Panc1 (cell line): ENCODE measurements around the gene IGF2R. TPM values are rescaled to one million over a fixed set of nuclear protein-coding genes. Genes with fewer than 3 reads are reported as not detected.
A peak's percentile ranks its signal among the peaks of the same experiment; 100 is the strongest.

Source experiments
- ATAC-seq: fragments of 200-7000 bp; cut with Tn5 transposase; 2 replicates; pipeline ENCODE4 v1.9.1; 2020; ENCODE audit warnings: mild to moderate bottlenecking, moderate library complexity
- BruUV-seq: library from RNA; stranded (reverse); fragments of 400-500 nt; replicated peaks from 2 replicates; lab custom pipeline; 2021; lab: Mats Ljungman, UMichigan
- CTCF ChIA-PET: fragments of 300-600 bp; sonication (Branson Sonifier 250); formaldehyde crosslinking; loops from one replicate; lab custom pipeline; 2022; ENCODE audit warnings: antibody characterized with exemption; lab: Charles Lee
- POLR2A ChIA-PET: fragments of 300-600 bp; sonication (Branson Sonifier 250); formaldehyde crosslinking; loops from one replicate; lab custom pipeline; 2022; ENCODE audit warnings: antibody characterized with exemption; lab: Charles Lee
- DNase-seq: peaks from one replicate; pipeline ENCODE4 v3.0.0-alpha.2; 2010; ENCODE audit warnings: low read depth, low spot score
- H3K27ac ChIP-seq: 2 replicates; pipeline ENCODE4 v1.5.1; 2011; ENCODE audit warnings: mild to moderate bottlenecking, low read length, inconsistent platforms
- H3K27me3 ChIP-seq: fragments of 200-500 bp; sonication (Bioruptor generic); 2 replicates; pipeline ENCODE4 v1.6.0; 2014; ENCODE audit warnings: low read length, inconsistent platforms; ENCODE audit not compliant: control insufficient read depth, insufficient read depth
- H3K36me3 ChIP-seq: fragments of 200-500 bp; sonication (Bioruptor generic); 2 replicates; pipeline ENCODE4 v1.5.1; 2014; ENCODE audit warnings: inconsistent platforms, mild to moderate bottlenecking, low read length, moderate library complexity; ENCODE audit not compliant: control insufficient read depth, insufficient read depth
- H3K4me1 ChIP-seq: 2 replicates; pipeline ENCODE4 v1.5.1; 2011; ENCODE audit warnings: inconsistent platforms, mild to moderate bottlenecking, low read length, moderate library complexity; ENCODE audit not compliant: control insufficient read depth, insufficient read depth
- H3K4me3 ChIP-seq, 2 experiments: 2 replicates each; pipeline ENCODE4 v1.5.1; 2011 to 2012; ENCODE audit warnings: low read depth in 2 of 2, low read length in 2 of 2, mild to moderate bottlenecking in 2 of 2, inconsistent platforms in 1 of 2, moderate library complexity in 1 of 2
- H3K9me3 ChIP-seq: fragments of 200-500 bp; sonication (Bioruptor generic); 2 replicates; pipeline ENCODE4 v1.5.1; 2014; ENCODE audit warnings: low read depth, mild to moderate bottlenecking, inconsistent platforms, low read length, moderate library complexity; ENCODE audit not compliant: control insufficient read depth, insufficient read depth
- POLR2AphosphoS5 ChIP-seq: IDR thresholded peaks from 2 replicates; pipeline ENCODE4 v1.6.1; 2012; ENCODE audit warnings: mild to moderate bottlenecking, low read depth, low read length, moderate library complexity
- SIN3A ChIP-seq: IDR thresholded peaks from 2 replicates; pipeline ENCODE4 v1.6.1; 2012; ENCODE audit warnings: low read depth, mild to moderate bottlenecking, low read length, moderate library complexity, borderline replicate concordance; ENCODE audit not compliant: insufficient read depth
- TCF7L2 ChIP-seq: IDR thresholded peaks from 2 replicates; pipeline ENCODE4 v1.6.1; 2011; ENCODE audit warnings: mild to moderate bottlenecking, low read depth, low read length, inconsistent platforms
- in situ Hi-C: cut with HindIII; loops from 2 replicates; pipeline ENCODE4 v1.10.0; 2016; ENCODE audit warnings: low sequenced_read_pairs, low pct_unique_long_range_greater_than_20kb
- intact Hi-C: fragments of 100-400 bp; cut with micrococcal nuclease; formaldehyde crosslinking; loops from one replicate; pipeline ENCODE4 v1.10.0; 2022; ENCODE audit not compliant: unreplicated experiment
- total RNA-seq: library from RNA; stranded (reverse); gene quantifications from one replicate; pipeline ENCODE4 v1.2.1, GENCODE V29; 2021; ENCODE audit not compliant: unreplicated experiment
- TF ChIP-seq, protein P1 (sequence below), 2 experiments: IDR thresholded peaks; 2 replicates each; pipeline ENCODE4 v1.6.1; 2011 to 2012; ENCODE audit warnings: low read depth in 2 of 2, control low read depth in 1 of 2, low read length in 1 of 2, mild to moderate bottlenecking in 1 of 2, moderate library complexity in 1 of 2; ENCODE audit not compliant: insufficient read depth in 1 of 2
- TF ChIP-seq, protein P2 (sequence below): fragments of 450-650 bp; IDR thresholded peaks from 2 replicates; pipeline ENCODE4 v1.5.1; 2017; ENCODE audit warnings: mild to moderate bottlenecking

The IGF2R gene
- total RNA-seq, 1 experiment from 2014 or later, result 163 TPM

DNA sequence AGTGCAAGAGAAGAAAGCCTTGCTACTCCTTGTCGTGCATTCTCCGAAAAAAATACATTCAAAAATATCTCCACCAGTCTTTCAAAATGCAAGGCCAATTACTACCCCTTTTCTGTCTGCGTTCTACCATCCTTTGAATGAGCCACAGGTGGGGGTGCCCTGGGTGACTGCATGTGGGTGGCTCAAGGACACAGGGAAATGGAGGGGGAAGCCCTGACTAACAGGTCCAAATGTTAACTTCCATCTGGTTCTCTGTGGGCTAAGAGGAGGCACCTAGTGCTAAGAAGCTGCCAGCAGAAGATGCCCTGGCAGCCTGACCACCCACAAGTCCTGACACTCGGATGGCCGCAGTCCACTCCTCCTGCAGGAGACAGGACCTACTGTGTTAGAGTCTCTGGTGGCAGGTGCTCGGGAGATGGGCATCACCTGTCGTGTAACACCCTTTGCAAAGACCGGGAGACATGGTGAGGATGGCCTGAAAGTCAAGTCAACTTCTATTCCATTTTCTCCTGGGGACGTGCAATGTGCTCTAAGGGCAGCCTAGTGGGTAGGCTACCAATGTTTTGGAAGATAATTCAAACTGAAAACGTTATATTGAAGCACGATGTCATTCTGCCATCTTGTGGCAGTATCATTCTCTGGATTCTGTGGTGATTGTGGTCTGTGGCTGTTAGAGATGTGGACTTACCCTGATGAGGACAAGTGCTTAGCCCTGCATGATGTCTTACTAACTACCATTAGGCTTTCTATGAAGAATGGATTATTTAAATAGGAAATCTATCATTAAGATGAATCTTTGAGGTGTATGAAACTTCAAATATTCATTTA lies 27.4 kb upstream of the IGF2R start:
- CTCF ChIA-PET, result no interaction called here
- intact Hi-C loops (loop anchor here (1.0 kb wide), 1 partner anchor 78 kb away; no protein-coding TSS in a partner anchor), in situ Hi-C loops (no loop called here)
- POLR2A ChIA-PET, result no interaction called here
- Histone ChIP-seq H3K36me3 (no peaks in the 10 kb centered on the region), H3K9me3 (peaks cover 6% of the 10 kb centered on the region; the same call in 1 of the 2 replicates), H3K4me1 (no peaks in the 10 kb centered on the region), H3K27me3 (no peaks in the 10 kb centered on the region), H3K27ac (no peak overlapping the region), H3K4me3 (no peak overlapping the region)
- TF ChIP-seq, protein P1, sequence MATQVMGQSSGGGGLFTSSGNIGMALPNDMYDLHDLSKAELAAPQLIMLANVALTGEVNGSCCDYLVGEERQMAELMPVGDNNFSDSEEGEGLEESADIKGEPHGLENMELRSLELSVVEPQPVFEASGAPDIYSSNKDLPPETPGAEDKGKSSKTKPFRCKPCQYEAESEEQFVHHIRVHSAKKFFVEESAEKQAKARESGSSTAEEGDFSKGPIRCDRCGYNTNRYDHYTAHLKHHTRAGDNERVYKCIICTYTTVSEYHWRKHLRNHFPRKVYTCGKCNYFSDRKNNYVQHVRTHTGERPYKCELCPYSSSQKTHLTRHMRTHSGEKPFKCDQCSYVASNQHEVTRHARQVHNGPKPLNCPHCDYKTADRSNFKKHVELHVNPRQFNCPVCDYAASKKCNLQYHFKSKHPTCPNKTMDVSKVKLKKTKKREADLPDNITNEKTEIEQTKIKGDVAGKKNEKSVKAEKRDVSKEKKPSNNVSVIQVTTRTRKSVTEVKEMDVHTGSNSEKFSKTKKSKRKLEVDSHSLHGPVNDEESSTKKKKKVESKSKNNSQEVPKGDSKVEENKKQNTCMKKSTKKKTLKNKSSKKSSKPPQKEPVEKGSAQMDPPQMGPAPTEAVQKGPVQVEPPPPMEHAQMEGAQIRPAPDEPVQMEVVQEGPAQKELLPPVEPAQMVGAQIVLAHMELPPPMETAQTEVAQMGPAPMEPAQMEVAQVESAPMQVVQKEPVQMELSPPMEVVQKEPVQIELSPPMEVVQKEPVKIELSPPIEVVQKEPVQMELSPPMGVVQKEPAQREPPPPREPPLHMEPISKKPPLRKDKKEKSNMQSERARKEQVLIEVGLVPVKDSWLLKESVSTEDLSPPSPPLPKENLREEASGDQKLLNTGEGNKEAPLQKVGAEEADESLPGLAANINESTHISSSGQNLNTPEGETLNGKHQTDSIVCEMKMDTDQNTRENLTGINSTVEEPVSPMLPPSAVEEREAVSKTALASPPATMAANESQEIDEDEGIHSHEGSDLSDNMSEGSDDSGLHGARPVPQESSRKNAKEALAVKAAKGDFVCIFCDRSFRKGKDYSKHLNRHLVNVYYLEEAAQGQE (IDR thresholded peaks at IDR 0.05; ENCODE audit: insufficient read depth in 1 of 2, low read depth in 2 of 2, low read length in 1 of 2), result no peak
- TF ChIP-seq, protein P2, sequence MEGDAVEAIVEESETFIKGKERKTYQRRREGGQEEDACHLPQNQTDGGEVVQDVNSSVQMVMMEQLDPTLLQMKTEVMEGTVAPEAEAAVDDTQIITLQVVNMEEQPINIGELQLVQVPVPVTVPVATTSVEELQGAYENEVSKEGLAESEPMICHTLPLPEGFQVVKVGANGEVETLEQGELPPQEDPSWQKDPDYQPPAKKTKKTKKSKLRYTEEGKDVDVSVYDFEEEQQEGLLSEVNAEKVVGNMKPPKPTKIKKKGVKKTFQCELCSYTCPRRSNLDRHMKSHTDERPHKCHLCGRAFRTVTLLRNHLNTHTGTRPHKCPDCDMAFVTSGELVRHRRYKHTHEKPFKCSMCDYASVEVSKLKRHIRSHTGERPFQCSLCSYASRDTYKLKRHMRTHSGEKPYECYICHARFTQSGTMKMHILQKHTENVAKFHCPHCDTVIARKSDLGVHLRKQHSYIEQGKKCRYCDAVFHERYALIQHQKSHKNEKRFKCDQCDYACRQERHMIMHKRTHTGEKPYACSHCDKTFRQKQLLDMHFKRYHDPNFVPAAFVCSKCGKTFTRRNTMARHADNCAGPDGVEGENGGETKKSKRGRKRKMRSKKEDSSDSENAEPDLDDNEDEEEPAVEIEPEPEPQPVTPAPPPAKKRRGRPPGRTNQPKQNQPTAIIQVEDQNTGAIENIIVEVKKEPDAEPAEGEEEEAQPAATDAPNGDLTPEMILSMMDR, result peak; percentile 65
- TF ChIP-seq POLR2AphosphoS5, result no peak
- DNase-seq (peak; percentile 27), ATAC-seq (peak; percentile 92)
- BruUV-seq, result no TSS peak

DNA sequence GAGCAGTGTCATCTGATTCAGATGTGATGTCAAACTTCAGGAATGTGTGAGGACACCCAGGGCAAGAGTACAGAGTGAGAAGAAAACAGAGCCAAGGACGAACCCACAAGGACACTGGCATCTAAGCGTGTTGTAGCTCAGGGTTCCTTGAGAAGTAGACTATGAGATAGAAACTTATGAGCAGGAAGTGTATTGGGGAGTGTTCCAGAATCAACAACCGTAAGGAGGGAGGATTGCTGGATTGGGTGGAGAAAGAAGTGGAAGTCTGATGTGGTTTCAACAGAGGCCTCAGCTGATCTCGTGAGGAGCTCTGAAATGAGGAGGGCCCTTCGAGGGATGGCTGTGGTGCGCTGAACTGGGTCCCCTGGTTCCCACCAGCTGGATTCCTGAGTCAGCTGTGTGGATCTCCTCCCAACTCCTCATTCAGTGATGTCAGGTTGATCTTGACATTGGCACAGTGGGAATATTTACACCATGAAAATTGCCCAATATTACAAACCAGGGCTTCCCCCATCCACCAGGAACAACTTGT lies 25.7 kb upstream of the IGF2R start:
- DNase-seq (no peak), ATAC-seq (no peak)
- no peak overlapping the region for H3K4me3 ChIP-seq
- no peak for TF ChIP-seq POLR2AphosphoS5
- TF ChIP-seq, protein P2, result no peak
- TF ChIP-seq, protein P1 (IDR thresholded peaks at IDR 0.05; ENCODE audit: insufficient read depth in 1 of 2, low read depth in 2 of 2, low read length in 1 of 2), result no peak
- no peak for TF ChIP-seq TCF7L2
- TF ChIP-seq SIN3A, result no peak
- in situ Hi-C loops (no loop called here), intact Hi-C loops (no loop called here)
- POLR2A ChIA-PET, result no interaction called here
- CTCF ChIA-PET, result no interaction called here
- H3K36me3 ChIP-seq, result no peaks in the 10 kb centered on the region
- H3K27ac ChIP-seq, result no peak overlapping the region
- peaks cover 6% of the 10 kb centered on the region; the same call in 1 of the 2 replicates for H3K9me3 ChIP-seq
- no peaks in the 10 kb centered on the region; the same call in 1 of the 2 replicates for H3K27me3 ChIP-seq
- H3K4me1 ChIP-seq, result no peaks in the 10 kb centered on the region
- no TSS peak for BruUV-seq
